Activated CD8-positive, alpha-beta memory T cell treated with anti-CD3 and anti-CD28 coated beads, Interleukin-2, amount 50 U/mL, for 24 hours (primary cell): Measurements from ENCODE around the gene FAM168A.

ENCODE experiments used
- DNase-seq: peaks from one replicate; pipeline ENCODE4 v3.0.0-alpha.2; 2020; ENCODE audit errors: extremely low read depth

Gene FAM168A

GRCh38 chr11:73367482-73368024 is 230.4 kb downstream of the FAM168A start:
- no peak for DNase-seq

DNA sequence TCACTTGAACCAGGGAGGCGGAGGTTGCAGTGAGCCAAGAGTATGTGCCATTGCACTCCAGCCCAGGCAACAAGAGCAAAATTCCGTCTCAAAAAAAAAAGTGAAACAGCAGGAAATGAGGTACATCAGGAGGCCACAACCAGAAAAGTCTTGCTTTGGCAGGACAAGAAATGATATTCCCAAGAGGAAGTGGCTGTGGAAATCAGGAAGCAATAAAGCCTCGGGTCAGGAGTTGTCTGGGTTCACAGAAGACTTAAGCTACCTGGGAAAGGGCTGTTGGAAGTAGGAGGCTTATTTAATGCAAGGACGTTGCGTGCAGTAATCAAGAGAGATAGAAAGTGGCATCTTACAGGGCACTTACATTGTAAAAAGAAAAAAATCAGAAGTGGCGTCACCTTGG is 231.0 kb downstream of the FAM168A start:
- DNase-seq: no peak

DNA sequence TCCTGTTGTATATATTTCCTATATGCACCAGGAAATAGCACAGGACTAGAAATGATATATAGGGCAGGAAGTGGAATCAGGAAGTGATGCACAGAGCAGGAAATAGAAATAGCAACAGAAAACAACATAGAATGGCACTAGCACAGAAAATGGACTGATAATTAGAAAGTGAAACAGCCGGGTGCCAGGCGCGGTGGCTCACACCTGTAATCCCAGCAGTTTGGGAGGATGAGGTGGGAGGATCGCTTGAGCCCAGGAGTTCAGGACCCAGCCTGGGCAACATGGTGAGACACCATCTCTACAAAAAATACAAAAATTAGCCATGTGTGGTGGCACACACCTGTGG is 231.7 kb downstream of the FAM168A start:
- no peak for DNase-seq

DNA sequence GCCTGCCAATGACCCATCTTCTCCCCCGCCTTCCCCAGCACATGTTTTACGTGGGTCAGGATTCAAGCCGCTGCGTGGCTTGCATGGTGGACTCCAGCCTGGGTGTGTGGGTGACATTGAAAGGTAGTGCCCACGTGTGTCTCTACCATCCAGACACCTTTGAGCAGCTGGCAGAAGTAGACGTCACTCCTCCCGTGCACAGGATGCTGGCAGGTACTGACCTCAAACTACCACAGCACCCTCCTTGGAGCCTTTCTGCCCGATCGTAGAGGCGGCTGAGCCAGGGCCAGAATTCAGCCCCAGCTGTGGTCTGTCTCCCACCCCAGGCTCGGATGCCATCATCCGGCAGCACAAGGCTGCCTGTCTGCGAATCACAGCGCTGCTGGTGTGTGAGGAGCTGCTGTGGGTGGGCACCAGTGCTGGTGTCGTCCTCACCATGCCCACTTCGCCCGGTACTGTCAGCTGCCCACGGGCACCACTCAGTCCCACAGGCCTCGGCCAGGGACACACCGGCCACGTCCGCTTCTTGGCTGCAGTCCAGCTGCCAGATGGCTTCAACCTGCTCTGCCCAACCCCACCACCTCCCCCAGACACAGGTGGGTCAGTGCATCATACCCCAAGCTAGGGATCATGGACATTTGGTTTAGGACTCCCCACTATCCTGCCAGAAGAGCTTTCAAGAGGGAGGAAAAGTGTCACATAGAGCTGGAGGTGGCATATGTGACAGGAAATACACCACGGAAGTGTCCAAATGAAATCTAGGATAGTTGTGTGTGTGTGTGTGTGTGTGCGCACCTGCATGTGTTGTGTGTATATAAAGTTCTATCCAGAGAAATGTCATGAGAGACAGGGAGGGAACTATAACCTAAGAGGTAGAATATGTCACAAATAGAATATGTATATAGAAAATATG is 232.3 kb downstream of the FAM168A start:
- no peak for DNase-seq

DNA sequence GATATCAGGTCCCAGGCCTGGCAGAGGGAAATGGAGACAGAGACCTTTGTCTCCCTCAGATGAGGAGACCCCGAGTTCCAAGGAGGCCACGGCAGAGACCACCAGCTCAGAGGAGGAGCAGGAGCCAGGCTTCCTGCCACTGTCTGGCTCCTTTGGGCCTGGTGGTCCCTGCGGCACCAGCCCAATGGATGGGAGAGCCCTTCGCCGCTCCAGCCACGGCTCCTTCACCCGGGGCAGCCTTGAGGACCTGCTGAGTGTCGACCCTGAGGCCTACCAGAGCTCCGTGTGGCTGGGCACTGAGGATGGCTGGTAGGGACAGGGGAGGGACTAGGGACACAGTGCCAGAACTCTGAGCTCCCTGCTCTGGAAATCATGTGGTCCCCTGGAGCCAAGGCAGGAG is 234.8 kb downstream of the FAM168A start:
- no peak for DNase-seq

- no peak for DNase-seq
These were observed 235.7 kb downstream of the FAM168A start for GRCh38 chr11:73361953-73362776.

GRCh38 chr11:73360743-73361369 is 237.1 kb downstream of the FAM168A start:
- no peak for DNase-seq

GRCh38 chr11:73359930-73360742 is 237.8 kb downstream of the FAM168A start:
- no peak for DNase-seq

DNA sequence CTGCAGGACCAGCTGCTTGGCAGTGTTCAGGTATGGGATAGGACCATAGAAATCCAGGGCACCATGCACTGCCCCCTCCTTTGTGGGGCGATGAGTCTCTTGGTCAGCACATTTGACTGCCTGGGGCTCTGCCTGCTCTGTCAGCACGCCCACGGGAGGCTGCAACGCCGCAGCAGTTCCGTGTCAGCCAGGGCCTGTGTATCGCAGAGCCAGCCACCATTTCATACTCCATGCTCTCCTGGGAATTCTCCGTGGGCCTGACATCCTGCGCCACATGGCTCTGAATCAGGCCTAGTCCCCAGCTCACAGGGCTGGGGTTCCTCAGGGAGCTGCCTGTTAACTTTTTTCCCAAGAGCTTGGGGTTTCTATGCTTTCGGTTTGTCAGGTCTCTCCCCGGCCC is 238.6 kb downstream of the FAM168A start:
- DNase-seq: no peak

DNA sequence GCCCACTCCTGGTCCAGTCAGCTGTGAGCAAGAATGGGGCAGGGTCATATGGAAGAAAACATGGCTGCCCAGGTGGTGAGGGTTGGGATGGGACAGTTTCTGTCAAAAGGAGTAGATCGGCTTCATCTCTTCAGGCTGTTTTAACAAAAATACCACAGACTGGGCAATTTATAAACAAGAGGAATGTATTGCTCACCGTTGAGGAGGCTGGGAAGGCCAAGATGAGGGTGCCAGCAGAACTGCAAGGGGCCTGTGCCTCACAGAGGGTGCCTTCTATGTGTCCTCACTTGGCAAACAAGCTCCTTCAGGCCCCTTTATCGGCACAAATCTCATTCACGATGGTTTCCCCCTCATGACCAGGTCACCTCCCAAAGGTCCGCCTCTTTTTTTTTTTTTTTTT is 239.8 kb downstream of the FAM168A start:
- DNase-seq: no peak

- no peak for DNase-seq
These were observed 240.7 kb downstream of the FAM168A start for GRCh38 chr11:73356979-73357860.

DNA sequence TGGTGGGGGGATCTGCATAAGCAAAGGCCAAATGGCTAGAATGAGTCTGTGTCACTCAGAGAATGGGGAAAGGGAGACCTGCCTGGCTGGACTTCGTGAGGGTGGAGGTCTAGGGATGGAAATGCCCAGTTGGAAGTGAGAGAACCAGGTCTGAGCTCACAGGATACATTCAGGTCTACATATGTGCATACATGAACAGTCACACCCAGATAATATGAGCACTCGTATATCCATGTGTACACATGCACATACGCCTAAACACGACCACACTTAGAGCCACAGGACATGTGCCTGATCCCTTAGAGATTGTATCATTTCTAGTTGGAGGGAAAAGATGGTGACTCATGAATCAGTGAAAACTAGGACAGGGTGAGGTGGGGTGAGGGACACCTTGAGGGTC is 242.8 kb downstream of the FAM168A start:
- DNase-seq: no peak

DNA sequence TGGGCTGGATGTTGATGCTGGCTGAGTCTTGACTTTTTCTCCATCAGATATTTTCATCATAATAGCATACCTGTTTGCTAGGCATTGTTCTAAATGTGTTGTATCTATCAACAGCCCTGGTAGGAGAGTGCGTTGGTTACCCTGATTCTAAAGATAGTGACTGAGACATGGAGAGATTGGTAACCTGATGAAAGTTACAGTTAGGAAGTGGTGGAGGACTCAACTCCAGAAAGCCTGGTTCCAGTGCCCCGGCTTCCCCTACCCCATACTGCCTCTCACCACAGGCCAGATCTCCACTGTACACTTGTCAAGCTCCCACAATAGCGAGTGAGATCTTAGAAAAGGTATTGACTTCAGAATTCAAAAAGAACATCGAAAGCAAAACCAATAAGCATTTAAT is 244.5 kb downstream of the FAM168A start:
- DNase-seq: no peak

DNA sequence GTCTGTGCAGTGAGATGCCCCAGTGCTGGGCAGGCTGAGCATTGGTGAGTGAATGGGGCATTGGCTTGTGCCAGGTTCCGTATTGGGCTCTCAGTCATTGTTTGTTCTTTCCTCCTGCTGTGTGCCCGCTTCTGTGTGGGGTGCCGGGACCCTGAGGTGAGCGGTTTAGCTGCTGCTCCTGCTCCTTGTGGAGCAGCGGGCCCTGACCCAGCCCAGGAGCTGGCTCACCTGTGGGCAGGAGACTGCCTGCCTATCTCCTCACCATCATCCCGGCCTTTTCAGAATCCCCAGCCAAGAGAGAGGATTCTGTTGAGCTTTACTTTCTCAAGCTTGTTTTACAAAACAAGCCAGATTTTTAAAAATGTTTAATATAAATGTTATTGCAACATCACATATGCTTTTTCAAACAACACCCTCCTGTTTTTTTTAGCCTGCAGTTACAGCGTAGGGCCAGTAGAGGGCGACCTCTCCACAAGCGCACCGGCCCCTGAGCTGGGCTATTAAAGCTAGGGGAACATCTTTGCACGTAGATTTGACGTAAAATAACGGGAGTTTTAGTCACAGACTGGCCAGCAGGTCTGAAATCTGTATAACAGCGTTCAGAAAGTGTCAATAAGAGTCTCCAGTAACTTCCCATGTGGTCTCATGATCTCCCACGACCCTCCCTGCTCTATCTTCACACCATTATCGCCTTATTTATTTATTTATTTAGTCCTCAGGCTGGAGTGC is 246.8 kb downstream of the FAM168A start:
- no peak for DNase-seq
